IMR-90 (cell line): ENCODE results near the gene PRUNE2. TPM values are rescaled to one million over a fixed set of nuclear protein-coding genes. Genes with fewer than 3 reads are reported as not detected.

ENCODE experiments used
- ATAC-seq: fragments of 200-7000 bp; cut with Tn5 transposase; 2 replicates; pipeline ENCODE4 v1.9.1; 2020; ENCODE audit warnings: low read depth, mild to moderate bottlenecking, moderate library complexity
- BruUV-seq: library from RNA; stranded (reverse); fragments of 400-500 nt; replicated peaks from 2 replicates; lab custom pipeline; 2021; lab: Mats Ljungman, UMichigan
- CTCF ChIA-PET: fragments of 300-600 bp; formaldehyde crosslinking; extraction: SDS; loops from one replicate; lab custom pipeline; 2021; ENCODE audit warnings: antibody characterized with exemption; lab: Yijun Ruan, JAX
- POLR2A ChIA-PET: fragments of 300-600 bp; sonication (Branson Sonifier 250); formaldehyde crosslinking; loops from one replicate; lab custom pipeline; 2022; ENCODE audit warnings: antibody characterized with exemption; ENCODE audit not compliant: unreplicated experiment; lab: Charles Lee
- DNase-seq: peaks from one replicate; pipeline ENCODE4 v3.0.0; 2013
- H2AFZ ChIP-seq: replicated peaks from 2 replicates; pipeline ENCODE3; 2013; ENCODE audit warnings: low read length, mild to moderate bottlenecking; ENCODE audit not compliant: poor library complexity
- H2AK5ac ChIP-seq: 2 replicates; pipeline ENCODE4 v1.6.1; 2013; ENCODE audit warnings: low read depth, low read length, inconsistent platforms
- H2AK9ac ChIP-seq: replicated peaks from 2 replicates; pipeline ENCODE3; 2013; ENCODE audit warnings: mild to moderate bottlenecking, low read depth, low read length, moderate library complexity; ENCODE audit not compliant: poor library complexity
- H2BK120ac ChIP-seq: 2 replicates; pipeline ENCODE4 v1.6.1; 2013; ENCODE audit warnings: low read depth, low read length, inconsistent platforms
- H2BK15ac ChIP-seq: 3 replicates; pipeline ENCODE4 v1.6.1; 2013; ENCODE audit warnings: low read depth, low read length, inconsistent platforms
- H2BK20ac ChIP-seq: 2 replicates; pipeline ENCODE4 v1.6.1; 2013; ENCODE audit warnings: low read depth, mild to moderate bottlenecking, inconsistent platforms, low read length, moderate library complexity
- H2BK5ac ChIP-seq: 2 replicates; pipeline ENCODE4 v1.6.1; 2013; ENCODE audit warnings: mild to moderate bottlenecking, low read depth, low read length, inconsistent platforms; ENCODE audit not compliant: poor library complexity, severe bottlenecking
- H3K14ac ChIP-seq: replicated peaks from 2 replicates; pipeline ENCODE4 v1.6.1; 2013; ENCODE audit warnings: low read depth, low read length, inconsistent platforms
- H3K18ac ChIP-seq: 2 replicates; pipeline ENCODE4 v1.6.1; 2013; ENCODE audit warnings: low read depth, low read length, control low read depth
- H3K23ac ChIP-seq: 2 replicates; pipeline ENCODE4 v1.6.1; 2013; ENCODE audit warnings: low read depth, low read length, inconsistent platforms
- H3K27ac ChIP-seq: 2 replicates; pipeline ENCODE4 v1.5.1; 2013; ENCODE audit warnings: mild to moderate bottlenecking, control low read depth, low read length; ENCODE audit not compliant: insufficient read depth
- H3K27me3 ChIP-seq: 2 replicates; pipeline ENCODE4 v1.6.1; 2013; ENCODE audit warnings: low read length; ENCODE audit not compliant: control insufficient read depth, insufficient read depth
- H3K36me3 ChIP-seq: 2 replicates; pipeline ENCODE4 v1.6.1; 2013; ENCODE audit warnings: low read length, mixed read lengths; ENCODE audit not compliant: control insufficient read depth, insufficient read depth
- H3K4ac ChIP-seq: 2 replicates; pipeline ENCODE4 v1.6.1; 2013; ENCODE audit warnings: low read depth, low read length, inconsistent platforms
- H3K4me1 ChIP-seq: 2 replicates; pipeline ENCODE4 v1.6.1; 2013; ENCODE audit warnings: low read length, mixed read lengths; ENCODE audit not compliant: control insufficient read depth, insufficient read depth
- H3K4me2 ChIP-seq: 2 replicates; pipeline ENCODE4 v1.6.1; 2013; ENCODE audit warnings: low read depth, mild to moderate bottlenecking, control low read depth, low read length, moderate library complexity
- H3K4me3 ChIP-seq: 2 replicates; pipeline ENCODE4 v1.5.1; 2013; ENCODE audit warnings: low read depth, mild to moderate bottlenecking, control low read depth, low read length, moderate library complexity; ENCODE audit not compliant: insufficient read depth
- H3K56ac ChIP-seq: 2 replicates; pipeline ENCODE4 v1.6.1; 2013; ENCODE audit warnings: low read length, inconsistent platforms; ENCODE audit not compliant: insufficient read depth; ENCODE audit errors: extremely low read depth
- H3K79me1 ChIP-seq, 2 experiments: 2 replicates each; pipeline ENCODE4 v1.6.1; 2013; ENCODE audit warnings: low read length in 2 of 2, inconsistent platforms in 1 of 2, low read depth in 1 of 2
- H3K9ac ChIP-seq: 2 replicates; pipeline ENCODE4 v1.6.1; 2013; ENCODE audit warnings: low read depth, low read length, control low read depth
- H3K9me1 ChIP-seq: 2 replicates; pipeline ENCODE4 v1.6.1; 2013; ENCODE audit warnings: low read length, inconsistent platforms; ENCODE audit not compliant: insufficient read depth
- H3K9me3 ChIP-seq: 2 replicates; pipeline ENCODE4 v1.6.1; 2013; ENCODE audit warnings: low read length; ENCODE audit not compliant: control insufficient read depth, insufficient read depth
- H4K20me1 ChIP-seq: 2 replicates; pipeline ENCODE4 v1.6.1; 2013; ENCODE audit warnings: low read length, inconsistent platforms; ENCODE audit not compliant: insufficient read depth
- H4K5ac ChIP-seq: 2 replicates; pipeline ENCODE4 v1.6.1; 2013; ENCODE audit warnings: mild to moderate bottlenecking, low read depth, low read length, control low read depth
- H4K8ac ChIP-seq, 2 experiments: 2 replicates each; pipeline ENCODE4 v1.6.1; 2013; ENCODE audit warnings: low read depth in 2 of 2, low read length in 2 of 2, control low read depth in 1 of 2, inconsistent platforms in 1 of 2
- H4K91ac ChIP-seq: 2 replicates; pipeline ENCODE4 v1.6.1; 2013; ENCODE audit warnings: low read depth, low read length, inconsistent platforms; ENCODE audit not compliant: insufficient read depth
- CEBPB ChIP-seq: IDR thresholded peaks from 2 replicates; pipeline ENCODE4 v1.6.1; 2012; ENCODE audit warnings: low read depth, low read length, improper control_type of control experiment
- CHD1 ChIP-seq: IDR thresholded peaks from 2 replicates; pipeline ENCODE4 v1.6.1; 2012; ENCODE audit warnings: low read depth, low read length, improper control_type of control experiment
- ELK1 ChIP-seq: fragments of 150-350 bp; IDR thresholded peaks from 2 replicates; pipeline ENCODE4 v1.6.1; 2016; ENCODE audit warnings: low read depth, mild to moderate bottlenecking, low read length, moderate library complexity, borderline replicate concordance
- MAFK ChIP-seq: IDR thresholded peaks from 2 replicates; pipeline ENCODE4 v1.6.1; 2012; ENCODE audit warnings: low read depth, low read length, improper control_type of control experiment
- MAZ ChIP-seq: IDR thresholded peaks from 2 replicates; pipeline ENCODE4 v1.6.1; 2012; ENCODE audit warnings: low read depth, mild to moderate bottlenecking, low read length, improper control_type of control experiment, moderate library complexity, borderline replicate concordance
- MXI1 ChIP-seq: IDR thresholded peaks from 2 replicates; pipeline ENCODE4 v1.6.1; 2012; ENCODE audit warnings: low read depth, mild to moderate bottlenecking, low read length, moderate library complexity, borderline replicate concordance
- WGBS, 2 experiments: methylation state at CpG; one replicate each; pipeline versions ENCODE4 v1.1.5 to v1.1.7; 2013; ENCODE audit warnings: missing lambda C conversion rate in 2 of 2; ENCODE audit not compliant: insufficient read length in 1 of 2; ENCODE audit errors: extremely low coverage in 2 of 2; 5-methylcytosine and 5-hydroxymethylcytosine counted together
- dilution Hi-C: fragments of 300-500 bp; cut with HindIII; formaldehyde crosslinking; loops from one replicate; pipeline ENCODE4 v1.14.3; 2018; ENCODE audit warnings: low sequenced_read_pairs; ENCODE audit not compliant: unreplicated experiment
- in situ Hi-C: fragments of 300-500 bp; cut with MboI; formaldehyde crosslinking; loops from 3 replicates; pipeline ENCODE4 v1.14.3; 2019; ENCODE audit warnings: low sequenced_read_pairs, inconsistent platforms, mixed read lengths
- intact Hi-C: fragments of 100-400 bp; cut with micrococcal nuclease; formaldehyde crosslinking; loops from 2 replicates; pipeline ENCODE4 v1.10.0; 2022
- polyA plus RNA-seq, 3 experiments: library from polyadenylated mRNA; depleted of rRNA; stranded (reverse); fragments of >200 nt; gene quantifications; 2 replicates each; pipeline ENCODE4 v1.2.3, GENCODE V29; 2012; ENCODE audit warnings: low replicate concordance in 1 of 3
- total RNA-seq: library from RNA; depleted of rRNA; stranded (reverse); fragments of >200 nt; gene quantifications from 2 replicates; pipeline ENCODE4 v1.2.3, GENCODE V29; 2012
- TF ChIP-seq, protein P1 (sequence below): conservative IDR thresholded peaks from 2 replicates; pipeline ENCODE4 v1.5.1; 2012; ENCODE audit warnings: mild to moderate bottlenecking, low read depth, low read length, improper control_type of control experiment

Gene PRUNE2
- total and polyA plus RNA-seq, 2 of the 4 experiments (the other 2 are of a cell fraction), result 0.70 to 1.6 TPM

DNA sequence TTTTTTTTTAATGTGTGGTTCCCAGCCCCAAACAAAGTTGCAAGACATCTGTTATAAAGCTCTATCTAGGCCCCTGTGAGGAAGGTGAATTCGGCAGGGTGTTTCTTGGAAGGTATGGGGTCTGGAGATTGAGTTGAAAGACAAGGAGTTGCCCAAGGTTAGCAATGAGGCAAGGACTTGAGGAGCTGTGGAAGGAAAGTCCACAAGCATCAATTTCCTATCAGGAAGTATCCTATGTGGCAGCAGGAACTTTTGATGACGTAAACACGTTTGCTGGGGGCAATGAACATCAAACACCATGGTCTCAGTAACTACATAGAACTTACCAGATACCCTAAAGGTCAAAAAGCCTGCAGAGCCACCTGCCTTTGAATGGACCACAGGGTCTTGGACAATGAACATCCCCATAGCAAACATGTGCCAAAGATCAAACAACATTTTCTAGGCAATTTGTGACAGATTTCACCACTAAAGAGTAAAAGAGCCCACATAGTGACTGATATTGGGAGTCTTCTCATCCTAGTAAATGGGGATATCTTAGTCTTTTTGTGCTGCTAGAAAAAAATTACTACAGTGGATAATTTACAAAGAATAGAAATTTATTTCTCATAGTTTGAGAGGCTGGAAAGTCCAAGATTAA, 301.9 kb downstream of the PRUNE2 start:
- Histone ChIP-seq H2AK9ac (no peak overlapping the region), H3K4me3 (no peak overlapping the region), H3K56ac (no peak overlapping the region), H3K18ac (no peak overlapping the region), H3K9me3 (no peaks in the 10 kb centered on the region), H4K8ac (no peak overlapping the region), H3K36me3 (no peaks in the 10 kb centered on the region), H2BK15ac (no peak overlapping the region), H3K27ac (no peak overlapping the region), H3K14ac (no peak overlapping the region), H3K9me1 (no peaks in the 10 kb centered on the region), H3K4me2 (no peak overlapping the region), H4K91ac (no peak overlapping the region), H3K27me3 (peaks cover 4% of the 10 kb centered on the region; the same call in 1 of the 2 replicates), H2BK5ac (no peak overlapping the region), H3K79me1 (no peaks in the 10 kb centered on the region), H2AFZ (no peak overlapping the region), H4K5ac (no peak overlapping the region), H3K23ac (no peak overlapping the region), H2BK120ac (no peak overlapping the region), H3K9ac (no peak overlapping the region), H2AK5ac (no peak overlapping the region), H3K4me1 (no peaks in the 10 kb centered on the region), H2BK20ac (no peak overlapping the region), H4K20me1 (no peaks in the 10 kb centered on the region), H3K4ac (no peak overlapping the region)
- BruUV-seq, result no TSS peak
- no peak for TF ChIP-seq CEBPB
- TF ChIP-seq ELK1, result no peak
- no peak for TF ChIP-seq CHD1
- no peak for TF ChIP-seq MXI1
- TF ChIP-seq, protein P1, sequence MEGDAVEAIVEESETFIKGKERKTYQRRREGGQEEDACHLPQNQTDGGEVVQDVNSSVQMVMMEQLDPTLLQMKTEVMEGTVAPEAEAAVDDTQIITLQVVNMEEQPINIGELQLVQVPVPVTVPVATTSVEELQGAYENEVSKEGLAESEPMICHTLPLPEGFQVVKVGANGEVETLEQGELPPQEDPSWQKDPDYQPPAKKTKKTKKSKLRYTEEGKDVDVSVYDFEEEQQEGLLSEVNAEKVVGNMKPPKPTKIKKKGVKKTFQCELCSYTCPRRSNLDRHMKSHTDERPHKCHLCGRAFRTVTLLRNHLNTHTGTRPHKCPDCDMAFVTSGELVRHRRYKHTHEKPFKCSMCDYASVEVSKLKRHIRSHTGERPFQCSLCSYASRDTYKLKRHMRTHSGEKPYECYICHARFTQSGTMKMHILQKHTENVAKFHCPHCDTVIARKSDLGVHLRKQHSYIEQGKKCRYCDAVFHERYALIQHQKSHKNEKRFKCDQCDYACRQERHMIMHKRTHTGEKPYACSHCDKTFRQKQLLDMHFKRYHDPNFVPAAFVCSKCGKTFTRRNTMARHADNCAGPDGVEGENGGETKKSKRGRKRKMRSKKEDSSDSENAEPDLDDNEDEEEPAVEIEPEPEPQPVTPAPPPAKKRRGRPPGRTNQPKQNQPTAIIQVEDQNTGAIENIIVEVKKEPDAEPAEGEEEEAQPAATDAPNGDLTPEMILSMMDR, result no peak
- no peak for TF ChIP-seq MAZ
- no peak for TF ChIP-seq MAFK
- intact Hi-C loops (no loop called here), in situ Hi-C loops (no loop called here), dilution Hi-C loops (no loop called here)
- ChIA-PET POLR2A (no interaction called here), CTCF (no interaction called here)
- ATAC-seq (no peak), DNase-seq (no peak)
- WGBS, 2 experiments, result no CpG with 5 or more reads among the region's 3 CpGs
